Cardiac muscle cell (in vitro differentiated cells and primary cell): ENCODE measurements around the gene SSR1. TPM values are rescaled to one million over a fixed set of nuclear protein-coding genes. Genes with fewer than 3 reads are reported as not detected.
A peak's percentile ranks its signal among the peaks of the same experiment; 100 is the strongest.

ENCODE experiments used
- DNase-seq, 2 donors: peaks; one replicate each; pipeline versions ENCODE4 v3.0.0 to v3.0.0-alpha.2; 2010 to 2017; ENCODE audit warnings: low read depth in 1 of 2, low spot score in 1 of 2
- H3K27ac ChIP-seq: fragments of 200-600 bp; sonication (generic); 2 replicates; pipeline ENCODE4 v1.5.1; 2016
- H3K27me3 ChIP-seq: fragments of 200-600 bp; sonication (generic); 2 replicates; pipeline ENCODE4 v1.6.0; 2016; ENCODE audit warnings: control low read depth
- H3K36me3 ChIP-seq: fragments of 200-600 bp; sonication (generic); 2 replicates; pipeline ENCODE4 v1.5.1; 2016; ENCODE audit warnings: control low read depth
- H3K4me1 ChIP-seq: fragments of 200-600 bp; sonication (generic); 2 replicates; pipeline ENCODE4 v1.8.1; 2017; ENCODE audit warnings: low read depth, mild to moderate bottlenecking, mixed run types
- H3K4me3 ChIP-seq: fragments of 200-600 bp; sonication (generic); 2 replicates; pipeline ENCODE4 v1.5.1; 2016; ENCODE audit warnings: mild to moderate bottlenecking
- H3K9me3 ChIP-seq: fragments of 200-600 bp; sonication (generic); 2 replicates; pipeline ENCODE4 v1.5.1; 2017; ENCODE audit warnings: low read depth, mild to moderate bottlenecking, control low read depth
- CTCF ChIP-seq: IDR thresholded peaks from 2 replicates; pipeline ENCODE4 v1.5.1; 2012; ENCODE audit warnings: low read depth, mild to moderate bottlenecking, low read length
- polyA plus RNA-seq: library from polyadenylated mRNA; unstranded; fragments of >200 nt; fragmentation: Nextera tagmentation; extraction: Ambion mirVana; gene quantifications from 2 replicates; pipeline ENCODE4 v1.2.1, GENCODE V29; 2016
- total RNA-seq: library from RNA; depleted of rRNA; stranded (reverse); fragments of >200 nt; gene quantifications from 2 replicates; pipeline ENCODE4 v1.2.3, GENCODE V29; 2016

Gene SSR1
- total and polyA plus RNA-seq, 2 experiments from 2014 or later: 26.3 to 54.5 TPM

GRCh38 chr6:7245668-7246393, 67.2 kb downstream of the SSR1 start:
- Histone ChIP-seq H3K4me3 (no peak overlapping the region), H3K9me3 (no peaks in the 10 kb centered on the region), H3K27ac (no peak overlapping the region), H3K4me1 (peaks cover 10% of the 10 kb centered on the region), H3K27me3 (no peaks in the 10 kb centered on the region), H3K36me3 (no peaks in the 10 kb centered on the region)
- TF ChIP-seq CTCF: no peak
- DNase-seq: no peak

GRCh38 chr6:7243179-7243981, 69.6 kb downstream of the SSR1 start:
- Histone ChIP-seq H3K27me3 (no peaks in the 10 kb centered on the region), H3K36me3 (no peaks in the 10 kb centered on the region), H3K4me1 (peaks cover 10% of the 10 kb centered on the region), H3K9me3 (no peaks in the 10 kb centered on the region), H3K27ac (peak overlapping the region; percentile 31), H3K4me3 (no peak overlapping the region)
- DNase-seq: peak; percentile 75 to 77
- peak; percentile 84 for TF ChIP-seq CTCF

- Histone ChIP-seq H3K4me3 (no peak overlapping the region), H3K4me1 (peaks cover 10% of the 10 kb centered on the region), H3K27ac (peak overlapping the region; percentile 31), H3K9me3 (no peaks in the 10 kb centered on the region), H3K27me3 (no peaks in the 10 kb centered on the region), H3K36me3 (no peaks in the 10 kb centered on the region)
- TF ChIP-seq CTCF: no peak
- no peak for DNase-seq
These were observed 70.2 kb downstream of the SSR1 start for GRCh38 chr6:7242835-7243178.

- Histone ChIP-seq H3K36me3 (no peaks in the 10 kb centered on the region), H3K4me1 (peaks cover 10% of the 10 kb centered on the region), H3K27me3 (no peaks in the 10 kb centered on the region), H3K27ac (peak overlapping the region; percentile 64), H3K9me3 (no peaks in the 10 kb centered on the region), H3K4me3 (no peak overlapping the region)
- no peak for TF ChIP-seq CTCF
- DNase-seq: no peak
These were observed 71.0 kb downstream of the SSR1 start for GRCh38 chr6:7241709-7242645.

DNA sequence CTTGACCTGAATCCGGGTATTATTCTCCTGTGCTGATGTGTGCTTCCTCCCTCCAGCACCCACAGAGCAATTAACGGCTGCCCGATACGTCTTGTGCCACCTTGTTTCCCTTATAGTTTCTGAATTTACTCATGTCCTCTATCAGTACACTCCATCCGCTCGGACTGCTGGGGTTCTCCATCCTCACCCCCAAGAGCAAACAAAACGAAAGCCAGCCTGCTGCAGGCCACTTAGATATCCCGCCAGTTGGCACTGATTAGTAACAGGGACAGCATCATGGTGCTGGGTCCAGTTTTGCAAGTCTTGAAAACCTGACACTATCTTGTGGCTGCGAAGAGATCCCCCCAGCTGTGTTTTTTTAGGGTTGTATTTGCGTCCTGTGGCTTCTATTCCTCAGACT, 71.8 kb downstream of the SSR1 start:
- Histone ChIP-seq H3K27ac (no peak overlapping the region), H3K9me3 (no peaks in the 10 kb centered on the region), H3K27me3 (no peaks in the 10 kb centered on the region), H3K36me3 (no peaks in the 10 kb centered on the region), H3K4me3 (no peak overlapping the region), H3K4me1 (peaks cover 10% of the 10 kb centered on the region)
- DNase-seq: no peak
- TF ChIP-seq CTCF: no peak
